Measurements from ENCODE around the gene IL16. TPM values are rescaled to one million over a fixed set of nuclear protein-coding genes. Genes with fewer than 3 reads are reported as not detected.
"Not testable (repeated sequence)": the region's sequence is repeated elsewhere in the genome, so short reads cannot be mapped to it uniquely, and the experiment has no call there.

The IL16 gene
- 100 to 1,000 TPM; 118 to 144 TPM for total RNA-seq

DNA sequence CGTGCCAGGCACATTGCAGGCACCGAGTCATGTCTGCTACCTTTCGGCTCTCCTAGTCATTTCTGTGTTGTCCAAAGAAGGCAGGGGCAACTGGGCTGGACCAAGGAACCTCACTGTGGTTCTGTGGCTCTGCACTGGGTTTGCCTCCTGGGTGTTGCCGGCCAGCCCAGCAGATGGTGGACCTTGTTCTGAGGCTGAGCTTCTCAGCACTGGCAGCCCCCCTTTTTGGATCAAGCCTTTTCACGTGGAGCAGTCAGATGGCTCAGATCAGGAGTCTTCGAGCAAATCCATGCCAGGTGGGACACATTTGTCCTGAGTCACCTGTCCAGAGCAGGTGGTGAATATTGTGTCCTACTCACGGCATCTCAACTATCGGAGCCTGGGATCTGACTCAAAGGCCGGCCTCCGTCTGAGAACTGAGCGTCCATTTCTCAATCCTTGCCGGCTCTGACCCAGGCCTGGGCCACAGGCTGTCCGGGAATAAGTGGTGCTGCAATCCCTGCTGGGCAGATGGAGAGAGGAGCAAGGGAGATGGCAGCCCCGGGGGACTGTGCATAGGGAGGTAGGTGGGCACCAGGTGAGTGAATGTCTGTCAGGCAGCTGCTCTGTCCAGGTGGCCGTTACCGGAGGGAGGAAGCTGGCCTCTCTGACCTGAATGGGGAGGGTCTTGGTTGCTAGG lies at the start of gene IL16:
TSS of gene IL16 (plus strand) at position 304 of the 679 bp plus-strand sequence. CDS start 28,521 bp downstream, outside the sequence.
- Mint-ChIP-seq H3K36me3 (no peaks in the 10 kb centered on the region), H3K9me3 (ENCODE audit: low read depth) (no peaks in the 10 kb centered on the region), H3K27ac (no peak within 1 kb of the TSS), H3K4me1 (peaks cover 2% of the 10 kb centered on the region), H3K27me3 (peaks cover 19% of the 10 kb centered on the region), H3K4me3 (no peak within 1 kb of the TSS)
- CTCF ChIA-PET: no interaction called here
- DNase-seq (no peak), ATAC-seq (no peak)

- ATAC-seq: no peak
- DNase-seq: no peak
- Mint-ChIP-seq H3K27ac (no peak overlapping the region), H3K27me3 (peaks cover 10% of the 10 kb centered on the region), H3K36me3 (no peaks in the 10 kb centered on the region), H3K9me3 (ENCODE audit: low read depth) (no peaks in the 10 kb centered on the region), H3K4me1 (peaks cover 2% of the 10 kb centered on the region), H3K4me3 (no peak overlapping the region)
- CTCF ChIA-PET: interaction anchor here (7.4 kb wide), 1 partner anchor 115 kb away, joined by 180 read pairs; no protein-coding TSS in a partner anchor
Measured at GRCh38 chr15:81151389-81151788, 45.3 kb upstream of the IL16 start.

- Mint-ChIP-seq H3K27me3 (peaks cover 8% of the 10 kb centered on the region), H3K9me3 (ENCODE audit: low read depth) (no peaks in the 10 kb centered on the region), H3K4me3 (no peak overlapping the region), H3K36me3 (no peaks in the 10 kb centered on the region), H3K4me1 (peaks cover 2% of the 10 kb centered on the region), H3K27ac (no peak overlapping the region)
- DNase-seq (no peak), ATAC-seq (no peak)
- CTCF ChIA-PET: interaction anchor here (7.4 kb wide), 1 partner anchor 114 kb away, joined by 180 read pairs; no protein-coding TSS in a partner anchor
Measured at GRCh38 chr15:81152339-81152738, 44.3 kb upstream of the IL16 start.

DNA sequence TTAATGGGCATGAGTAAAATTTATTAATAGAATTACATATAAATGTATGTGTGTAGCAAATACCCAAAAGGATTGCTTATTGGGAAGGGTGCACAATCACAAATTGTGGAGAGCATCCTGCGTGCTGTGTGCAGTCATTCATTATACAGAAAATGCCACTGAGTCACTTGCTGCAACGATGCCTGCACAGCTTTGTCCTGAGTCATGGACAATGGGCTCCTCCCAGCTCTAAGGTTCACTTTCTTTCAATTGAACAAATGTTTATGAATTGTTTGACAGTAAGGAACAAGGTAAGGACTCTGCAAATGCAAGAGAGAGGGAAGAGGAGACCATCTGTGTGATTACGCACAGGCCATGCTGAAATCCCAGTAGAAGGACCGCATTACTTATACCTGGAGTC lies 43.9 kb upstream of the IL16 start:
- no peak overlapping the region for H3K27ac Mint-ChIP-seq
- ATAC-seq: no peak
- no peak overlapping the region for H3K4me3 Mint-ChIP-seq
- DNase-seq: no peak
- CTCF ChIA-PET: interaction anchor here (7.4 kb wide), 1 partner anchor 113 kb away, joined by 180 read pairs; no protein-coding TSS in a partner anchor
- peaks cover 7% of the 10 kb centered on the region for H3K27me3 Mint-ChIP-seq
- H3K9me3 Mint-ChIP-seq (ENCODE audit: low read depth): no peaks in the 10 kb centered on the region
- peaks cover 2% of the 10 kb centered on the region for H3K4me1 Mint-ChIP-seq
- no peaks in the 10 kb centered on the region for H3K36me3 Mint-ChIP-seq

GRCh38 chr15:81155375-81156218 lies 41.1 kb upstream of the IL16 start:
- Mint-ChIP-seq H3K4me1 (peaks cover 2% of the 10 kb centered on the region), H3K9me3 (ENCODE audit: low read depth) (no peaks in the 10 kb centered on the region), H3K27me3 (peaks cover 5% of the 10 kb centered on the region), H3K27ac (no peak overlapping the region), H3K4me3 (no peak overlapping the region), H3K36me3 (no peaks in the 10 kb centered on the region)
- no peak for DNase-seq
- peak; percentile 55 for ATAC-seq
- CTCF ChIA-PET: interaction anchor here (0.7 to 7.4 kb wide), 13 partner anchors 9 to 255 kb away, joined by 3 to 180 read pairs (median 4); no protein-coding TSS in a partner anchor

- no peak for DNase-seq
- no peak overlapping the region for H3K4me3 Mint-ChIP-seq
- H3K36me3 Mint-ChIP-seq: no peaks in the 10 kb centered on the region
- no peaks in the 10 kb centered on the region for H3K9me3 Mint-ChIP-seq (ENCODE audit: low read depth)
- peaks cover 5% of the 10 kb centered on the region for H3K27me3 Mint-ChIP-seq
- H3K27ac Mint-ChIP-seq: no peak overlapping the region
- CTCF ChIA-PET: interaction anchor here (0.7 to 7.4 kb wide), 13 partner anchors 8 to 254 kb away, joined by 3 to 180 read pairs (median 4); no protein-coding TSS in a partner anchor
- no peak for ATAC-seq
- H3K4me1 Mint-ChIP-seq: peaks cover 9% of the 10 kb centered on the region
Measured at GRCh38 chr15:81156324-81156723, 40.4 kb upstream of the IL16 start.

GRCh38 chr15:81157195-81157938 lies 39.3 kb upstream of the IL16 start:
- no peak for DNase-seq
- Mint-ChIP-seq H3K4me1 (peaks cover 19% of the 10 kb centered on the region), H3K27me3 (peaks cover 6% of the 10 kb centered on the region), H3K9me3 (ENCODE audit: low read depth) (no peaks in the 10 kb centered on the region), H3K36me3 (no peaks in the 10 kb centered on the region), H3K27ac (no peak overlapping the region), H3K4me3 (no peak overlapping the region)
- no peak for ATAC-seq
- CTCF ChIA-PET: interaction anchor here (7.4 kb wide), 1 partner anchor 109 kb away, joined by 180 read pairs; no protein-coding TSS in a partner anchor

DNA sequence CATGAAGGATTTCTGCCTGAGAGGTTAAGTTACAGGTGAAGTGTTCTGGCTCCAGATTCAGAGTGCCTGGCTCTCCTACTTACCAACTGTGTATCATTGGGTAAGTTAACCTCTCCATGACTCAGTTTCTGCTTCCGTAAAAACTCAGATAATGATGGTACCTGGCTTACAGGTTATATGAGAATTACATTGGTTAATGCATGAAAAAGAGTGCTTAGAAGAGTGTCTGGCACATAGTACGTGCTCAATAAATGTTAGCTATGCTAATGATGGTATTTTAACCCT lies 38.8 kb upstream of the IL16 start:
- Mint-ChIP-seq H3K4me1 (peaks cover 21% of the 10 kb centered on the region), H3K9me3 (ENCODE audit: low read depth) (no peaks in the 10 kb centered on the region), H3K4me3 (no peak overlapping the region), H3K27ac (no peak overlapping the region), H3K36me3 (no peaks in the 10 kb centered on the region), H3K27me3 (peaks cover 8% of the 10 kb centered on the region)
- no peak for DNase-seq
- no peak for ATAC-seq
- CTCF ChIA-PET: interaction anchor here (7.4 kb wide), 1 partner anchor 108 kb away, joined by 180 read pairs; no protein-coding TSS in a partner anchor

DNA sequence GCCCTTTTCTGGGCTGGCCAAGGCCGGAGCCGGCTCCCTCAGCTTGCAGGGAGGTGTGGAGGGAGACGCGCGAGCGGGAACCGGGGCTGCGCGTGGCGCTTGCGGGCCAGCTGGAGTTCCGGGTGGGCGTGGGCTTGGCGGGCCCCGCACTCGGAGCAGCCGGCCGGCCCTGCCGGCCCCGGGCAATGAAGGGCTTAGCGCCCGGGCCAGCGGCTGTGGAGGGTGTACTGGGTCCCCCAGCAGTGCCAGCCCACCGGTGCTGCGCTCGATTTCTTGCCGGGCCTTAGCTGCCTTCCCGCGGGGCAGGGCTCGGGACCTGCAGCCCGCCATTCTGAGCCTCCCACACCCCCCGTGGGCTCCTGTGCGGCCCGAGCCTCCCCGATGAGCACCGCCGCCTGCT lies 38.1 kb upstream of the IL16 start:
- H3K4me3 Mint-ChIP-seq; DNase-seq; H3K27ac Mint-ChIP-seq; H3K36me3 Mint-ChIP-seq; H3K27me3 Mint-ChIP-seq; ATAC-seq; H3K9me3 Mint-ChIP-seq (ENCODE audit: low read depth): not testable (repeated sequence)
- peaks cover 21% of the 10 kb centered on the region for H3K4me1 Mint-ChIP-seq
- CTCF ChIA-PET: interaction anchor here (2.1 to 7.4 kb wide), 2 partner anchors 108 kb away, joined by 17 to 180 read pairs; no protein-coding TSS in a partner anchor

GRCh38 chr15:81160312-81161159 lies 36.1 kb upstream of the IL16 start:
- H3K4me3 Mint-ChIP-seq: no peak overlapping the region
- no peak overlapping the region for H3K27ac Mint-ChIP-seq
- H3K9me3 Mint-ChIP-seq (ENCODE audit: low read depth): no peaks in the 10 kb centered on the region
- H3K36me3 Mint-ChIP-seq: no peaks in the 10 kb centered on the region
- ATAC-seq (no peak), DNase-seq (no peak)
- peaks cover 9% of the 10 kb centered on the region for H3K27me3 Mint-ChIP-seq
- CTCF ChIA-PET: interaction anchor here (0.7 to 2.1 kb wide), 4 partner anchors 94 to 115 kb away, joined by 3 to 17 read pairs (median 6); no protein-coding TSS in a partner anchor
- peaks cover 21% of the 10 kb centered on the region for H3K4me1 Mint-ChIP-seq

GRCh38 chr15:81161160-81161673 lies 35.5 kb upstream of the IL16 start:
- no peak overlapping the region for H3K4me3 Mint-ChIP-seq
- peaks cover 9% of the 10 kb centered on the region for H3K27me3 Mint-ChIP-seq
- CTCF ChIA-PET: interaction anchor here (1.6 to 1.9 kb wide), 2 partner anchors 105 to 114 kb away, joined by 4 to 8 read pairs; no protein-coding TSS in a partner anchor
- peaks cover 19% of the 10 kb centered on the region for H3K4me1 Mint-ChIP-seq
- no peak overlapping the region for H3K27ac Mint-ChIP-seq
- no peaks in the 10 kb centered on the region for H3K9me3 Mint-ChIP-seq (ENCODE audit: low read depth)
- H3K36me3 Mint-ChIP-seq: no peaks in the 10 kb centered on the region
- no peak for ATAC-seq
- DNase-seq: no peak

GRCh38 chr15:81161851-81162250 lies 34.8 kb upstream of the IL16 start:
- H3K9me3 Mint-ChIP-seq (ENCODE audit: low read depth): no peaks in the 10 kb centered on the region
- H3K36me3 Mint-ChIP-seq: no peaks in the 10 kb centered on the region
- no peak overlapping the region for H3K27ac Mint-ChIP-seq
- peaks cover 24% of the 10 kb centered on the region for H3K4me1 Mint-ChIP-seq
- H3K4me3 Mint-ChIP-seq: no peak overlapping the region
- DNase-seq (no peak), ATAC-seq (no peak)
- CTCF ChIA-PET: interaction anchor here (1.6 to 1.9 kb wide), 2 partner anchors 104 to 114 kb away, joined by 4 to 8 read pairs; no protein-coding TSS in a partner anchor
- peaks cover 9% of the 10 kb centered on the region for H3K27me3 Mint-ChIP-seq
